Measurements from ENCODE around the gene ZNF609. TPM values are rescaled to one million over a fixed set of nuclear protein-coding genes. Genes with fewer than 3 reads are reported as not detected.

The ZNF609 gene
- total and polyA plus RNA-seq, 4 donors: 4.6 to 18.1 (median 8.0) TPM

DNA sequence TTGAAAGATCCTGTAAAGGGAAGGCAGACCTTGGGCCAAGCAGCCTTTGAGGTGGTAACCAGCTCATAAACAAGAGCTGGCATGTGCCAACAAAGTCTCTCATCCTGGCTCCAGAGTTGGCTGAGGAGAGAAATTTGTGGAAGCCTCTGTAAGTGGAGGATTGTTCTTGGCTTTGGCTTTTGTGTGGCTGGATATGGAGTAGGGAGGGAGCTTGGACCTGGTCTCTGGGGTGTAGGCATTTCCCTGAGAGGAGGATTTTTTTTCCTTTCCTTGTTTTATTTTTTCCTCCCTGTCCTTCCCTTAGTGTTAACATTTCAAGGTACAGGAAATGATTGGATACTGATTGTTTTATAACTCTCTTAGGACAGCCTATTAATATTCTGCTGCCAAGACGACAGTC, 60.8 kb downstream of the ZNF609 start:
- Histone ChIP-seq H3K27me3 (ENCODE audit: control insufficient read depth in 4 of 4, insufficient read depth in 4 of 4, low read length in 3 of 4) (no peaks in the 10 kb centered on the region), H3K4me3 (ENCODE audit: low read depth in 1 of 3, low read length in 3 of 3) (no peak overlapping the region), H3K27ac (ENCODE audit: low read depth in 1 of 2, low read length in 2 of 2) (no peak overlapping the region), H3K9me3 (ENCODE audit: control insufficient read depth in 4 of 4, low read length in 3 of 4) (no peaks in the 10 kb centered on the region), H3K4me1 (ENCODE audit: control insufficient read depth in 4 of 4, insufficient read depth in 4 of 4, low read length in 3 of 4) (peaks cover 3 to 7% (median 5%) of the 10 kb centered on the region in 4 donors), H3K36me3 (ENCODE audit: control insufficient read depth in 4 of 4, insufficient read depth in 3 of 4, low read depth in 1 of 4, low read length in 3 of 4) (peaks cover 0 to 3% (median under 1%) of the 10 kb centered on the region in 4 donors), H3K9ac (ENCODE audit: low read depth in 1 of 2, low read length in 2 of 2) (no peak overlapping the region)
- TF ChIP-seq NR2F2 (IDR thresholded peaks at IDR 0.05) (no peak), YY1 (IDR thresholded peaks at IDR 0.05) (no peak), GABPA (IDR thresholded peaks at IDR 0.05 in 1 of 2, conservative IDR thresholded peaks at IDR 0.05 in 1 of 2) (no peak), TAF1 (conservative IDR thresholded peaks at IDR 0.05) (no peak), RXRA (IDR thresholded peaks at IDR 0.05) (no peak), HNF4G (IDR thresholded peaks at IDR 0.05) (no peak), MAX (IDR thresholded peaks at IDR 0.05) (no peak), REST (IDR thresholded peaks at IDR 0.05) (no peak), RAD21 (IDR thresholded peaks at IDR 0.05) (no peak), FOXA1 (IDR thresholded peaks at IDR 0.05) (no peak), HNF4A (conservative IDR thresholded peaks at IDR 0.05) (no peak), FOXA2 (IDR thresholded peaks at IDR 0.05) (no peak), JUND (IDR thresholded peaks at IDR 0.05) (no peak), SP1 (IDR thresholded peaks at IDR 0.05) (no peak), EGR1 (IDR thresholded peaks at IDR 0.05; ENCODE audit: low read depth in 2 of 2) (no peak)
- TF ChIP-seq, protein P1, sequence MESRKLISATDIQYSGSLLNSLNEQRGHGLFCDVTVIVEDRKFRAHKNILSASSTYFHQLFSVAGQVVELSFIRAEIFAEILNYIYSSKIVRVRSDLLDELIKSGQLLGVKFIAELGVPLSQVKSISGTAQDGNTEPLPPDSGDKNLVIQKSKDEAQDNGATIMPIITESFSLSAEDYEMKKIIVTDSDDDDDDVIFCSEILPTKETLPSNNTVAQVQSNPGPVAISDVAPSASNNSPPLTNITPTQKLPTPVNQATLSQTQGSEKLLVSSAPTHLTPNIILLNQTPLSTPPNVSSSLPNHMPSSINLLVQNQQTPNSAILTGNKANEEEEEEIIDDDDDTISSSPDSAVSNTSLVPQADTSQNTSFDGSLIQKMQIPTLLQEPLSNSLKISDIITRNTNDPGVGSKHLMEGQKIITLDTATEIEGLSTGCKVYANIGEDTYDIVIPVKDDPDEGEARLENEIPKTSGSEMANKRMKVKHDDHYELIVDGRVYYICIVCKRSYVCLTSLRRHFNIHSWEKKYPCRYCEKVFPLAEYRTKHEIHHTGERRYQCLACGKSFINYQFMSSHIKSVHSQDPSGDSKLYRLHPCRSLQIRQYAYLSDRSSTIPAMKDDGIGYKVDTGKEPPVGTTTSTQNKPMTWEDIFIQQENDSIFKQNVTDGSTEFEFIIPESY (IDR thresholded peaks at IDR 0.05): no peak
- TF ChIP-seq, protein P2, sequence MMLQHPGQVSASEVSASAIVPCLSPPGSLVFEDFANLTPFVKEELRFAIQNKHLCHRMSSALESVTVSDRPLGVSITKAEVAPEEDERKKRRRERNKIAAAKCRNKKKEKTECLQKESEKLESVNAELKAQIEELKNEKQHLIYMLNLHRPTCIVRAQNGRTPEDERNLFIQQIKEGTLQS (IDR thresholded peaks at IDR 0.05): no peak
- TF ChIP-seq, protein P3, sequence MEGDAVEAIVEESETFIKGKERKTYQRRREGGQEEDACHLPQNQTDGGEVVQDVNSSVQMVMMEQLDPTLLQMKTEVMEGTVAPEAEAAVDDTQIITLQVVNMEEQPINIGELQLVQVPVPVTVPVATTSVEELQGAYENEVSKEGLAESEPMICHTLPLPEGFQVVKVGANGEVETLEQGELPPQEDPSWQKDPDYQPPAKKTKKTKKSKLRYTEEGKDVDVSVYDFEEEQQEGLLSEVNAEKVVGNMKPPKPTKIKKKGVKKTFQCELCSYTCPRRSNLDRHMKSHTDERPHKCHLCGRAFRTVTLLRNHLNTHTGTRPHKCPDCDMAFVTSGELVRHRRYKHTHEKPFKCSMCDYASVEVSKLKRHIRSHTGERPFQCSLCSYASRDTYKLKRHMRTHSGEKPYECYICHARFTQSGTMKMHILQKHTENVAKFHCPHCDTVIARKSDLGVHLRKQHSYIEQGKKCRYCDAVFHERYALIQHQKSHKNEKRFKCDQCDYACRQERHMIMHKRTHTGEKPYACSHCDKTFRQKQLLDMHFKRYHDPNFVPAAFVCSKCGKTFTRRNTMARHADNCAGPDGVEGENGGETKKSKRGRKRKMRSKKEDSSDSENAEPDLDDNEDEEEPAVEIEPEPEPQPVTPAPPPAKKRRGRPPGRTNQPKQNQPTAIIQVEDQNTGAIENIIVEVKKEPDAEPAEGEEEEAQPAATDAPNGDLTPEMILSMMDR (IDR thresholded peaks at IDR 0.05; ENCODE audit: low read depth, low read length, missing input control): no peak
- WGBS: 74% methylated on average over 1 of the region's 1 CpG
- DNase-seq (ENCODE audit: low spot score): no peak

All from liver (tissue), 9 donors.